Body of pancreas (tissue), 4 donors: Measurements from ENCODE around the gene HNRNPM. TPM values are rescaled to one million over a fixed set of nuclear protein-coding genes. Genes with fewer than 3 reads are reported as not detected.
A peak's percentile ranks its signal among the peaks of the same experiment; 100 is the strongest.

Experiments used
- ATAC-seq: fragments of 150-250 bp; one replicate; pipeline ENCODE4 v1.9.1; 2016
- DNase-seq, 4 donors: peaks; one replicate each; pipeline ENCODE4 v3.0.0-alpha.2; 2019
- H3K27ac ChIP-seq, 4 donors: fragments of 200-600 bp; sonication (generic); 1 replicate in 3 of 4; 2 replicates in 1 of 4; pipeline versions ENCODE4 v1.5.1 to v1.6.1; 2016 to 2019; ENCODE audit warnings: mild to moderate bottlenecking in 1 of 4, mixed read lengths in 1 of 4, moderate library complexity in 1 of 4
- H3K27me3 ChIP-seq, 2 donors: fragments of 200-600 bp; sonication (generic); one replicate each; pipeline ENCODE4 v1.6.0; 2016; ENCODE audit warnings: mild to moderate bottlenecking in 1 of 2
- H3K36me3 ChIP-seq, 2 donors: fragments of 200-600 bp; sonication (generic); replicated peaks in 1 of 2; 2 replicates each; pipeline ENCODE4 v1.5.1; 2016; ENCODE audit warnings: low read depth in 2 of 2; ENCODE audit not compliant: insufficient read depth in 1 of 2
- H3K4me1 ChIP-seq: fragments of 200-600 bp; sonication (generic); one replicate; pipeline ENCODE4 v1.6.0; 2016
- H3K4me3 ChIP-seq, 2 donors: fragments of 200-600 bp; sonication (generic); 1 replicate in 1 of 2; 2 replicates in 1 of 2; pipeline ENCODE4 v1.5.1; 2016 to 2019
- H3K9me3 ChIP-seq, 3 donors: fragments of 200-600 bp; sonication (generic); 1 replicate in 2 of 3; 2 replicates in 1 of 3; pipeline ENCODE4 v1.5.1; 2016
- POLR2A ChIP-seq, 3 donors: fragments of 450-650 bp; IDR thresholded peaks; one replicate each; pipeline ENCODE4 v1.6.1; 2016; ENCODE audit warnings: antibody characterized with exemption in 3 of 3, mild to moderate bottlenecking in 2 of 3
- WGBS, 2 donors: methylation state at CpG; one replicate each; pipeline ENCODE4 v1.1.5; 2017; 5-methylcytosine and 5-hydroxymethylcytosine counted together
- intact Hi-C: fragments of 100-400 bp; cut with DNase I; formaldehyde crosslinking; loops from one replicate; pipeline ENCODE4 v1.15.1; 2023
- total RNA-seq, 2 donors: library from RNA; depleted of rRNA; stranded (reverse); fragments of >200 nt; gene quantifications; one replicate each; pipeline ENCODE4 v1.1.0, GENCODE V29; 2016
- TF ChIP-seq, protein P1 (sequence below), 7 experiments: fragments of 450-650 bp in 4 of 7; fragments of 200-600 bp in 3 of 7; sonication (generic) in 3 of 7; IDR thresholded peaks; one replicate each; pipeline ENCODE4 v1.5.1; 2016 to 2019; ENCODE audit warnings: antibody characterized with exemption in 7 of 7

Gene HNRNPM
- total RNA-seq, 2 donors from 2014 or later, result 64.9 to 146 TPM

DNA sequence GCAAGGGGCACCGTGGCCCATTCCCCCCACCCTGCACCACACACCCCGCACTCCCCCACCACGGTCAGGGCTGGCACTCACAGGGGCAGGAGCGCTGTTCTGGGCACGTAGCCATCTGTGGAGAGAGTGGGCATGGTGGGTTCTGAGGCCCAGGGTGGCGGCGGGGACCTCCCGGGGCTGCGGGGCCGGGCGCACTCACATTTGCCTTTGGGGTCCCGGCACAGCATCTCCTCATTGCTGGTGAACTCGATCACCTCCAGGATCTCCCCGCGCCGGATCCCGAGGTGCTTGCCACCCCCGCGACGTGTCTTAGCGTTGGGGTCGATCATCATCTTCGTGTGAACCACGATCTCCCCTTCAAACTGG, 45.6 kb downstream of the HNRNPM start:
- ATAC-seq, result no peak

DNA sequence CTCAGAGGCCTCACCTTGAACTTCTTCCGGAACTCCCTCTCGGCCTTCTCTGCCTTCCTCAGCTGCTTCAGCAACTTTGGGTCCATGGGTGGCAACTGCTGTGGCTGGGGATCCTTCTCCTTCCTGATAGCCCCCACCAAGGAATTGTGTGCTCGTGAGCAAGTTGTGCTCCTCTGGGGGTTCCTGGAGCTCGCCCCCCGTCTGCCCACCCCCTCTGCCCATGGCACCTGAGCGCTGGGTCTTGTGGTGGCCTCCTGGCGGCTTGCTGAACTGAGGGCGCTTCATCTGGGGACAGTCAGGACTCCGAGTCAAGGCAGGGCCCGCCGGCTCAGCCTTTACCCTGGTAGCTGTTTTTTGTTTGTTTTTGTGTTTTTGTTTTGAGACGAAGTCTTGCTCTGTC, 46.1 kb downstream of the HNRNPM start:
- no peaks in the 10 kb centered on the region for H3K4me1 ChIP-seq
- H3K27ac ChIP-seq, result no peak overlapping the region
- no peak overlapping the region for H3K4me3 ChIP-seq
- 81 to 86% methylated on average over 8 to 9 of the region's 12 CpGs for WGBS, 2 donors
- H3K36me3 ChIP-seq, result peaks cover 18 to 26% of the 10 kb centered on the region in 2 donors
- ATAC-seq, result no peak
- H3K27me3 ChIP-seq, result no peaks in the 10 kb centered on the region
- TF ChIP-seq POLR2A (IDR thresholded peaks at IDR 0.05), result no peak
- TF ChIP-seq, protein P1, sequence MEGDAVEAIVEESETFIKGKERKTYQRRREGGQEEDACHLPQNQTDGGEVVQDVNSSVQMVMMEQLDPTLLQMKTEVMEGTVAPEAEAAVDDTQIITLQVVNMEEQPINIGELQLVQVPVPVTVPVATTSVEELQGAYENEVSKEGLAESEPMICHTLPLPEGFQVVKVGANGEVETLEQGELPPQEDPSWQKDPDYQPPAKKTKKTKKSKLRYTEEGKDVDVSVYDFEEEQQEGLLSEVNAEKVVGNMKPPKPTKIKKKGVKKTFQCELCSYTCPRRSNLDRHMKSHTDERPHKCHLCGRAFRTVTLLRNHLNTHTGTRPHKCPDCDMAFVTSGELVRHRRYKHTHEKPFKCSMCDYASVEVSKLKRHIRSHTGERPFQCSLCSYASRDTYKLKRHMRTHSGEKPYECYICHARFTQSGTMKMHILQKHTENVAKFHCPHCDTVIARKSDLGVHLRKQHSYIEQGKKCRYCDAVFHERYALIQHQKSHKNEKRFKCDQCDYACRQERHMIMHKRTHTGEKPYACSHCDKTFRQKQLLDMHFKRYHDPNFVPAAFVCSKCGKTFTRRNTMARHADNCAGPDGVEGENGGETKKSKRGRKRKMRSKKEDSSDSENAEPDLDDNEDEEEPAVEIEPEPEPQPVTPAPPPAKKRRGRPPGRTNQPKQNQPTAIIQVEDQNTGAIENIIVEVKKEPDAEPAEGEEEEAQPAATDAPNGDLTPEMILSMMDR (IDR thresholded peaks at IDR 0.05), result no peak
- intact Hi-C loops, result no loop called here
- no peak for DNase-seq
- no peaks in the 10 kb centered on the region for H3K9me3 ChIP-seq

More for the DNA sequence above, 45.6 kb downstream of the HNRNPM start:
- Histone ChIP-seq H3K27me3 (no peaks in the 10 kb centered on the region), H3K27ac (no peak overlapping the region), H3K4me1 (no peaks in the 10 kb centered on the region), H3K4me3 (no peak overlapping the region), H3K36me3 (peaks cover 23 to 31% of the 10 kb centered on the region in 2 donors), H3K9me3 (no peaks in the 10 kb centered on the region)
- intact Hi-C loops, result no loop called here
- DNase-seq, result no peak
- TF ChIP-seq, protein P1 (IDR thresholded peaks at IDR 0.05), result no peak
- no peak for TF ChIP-seq POLR2A (IDR thresholded peaks at IDR 0.05)
- 88 to 92% methylated on average over 8 to 22 of the region's 24 CpGs for WGBS, 2 donors

DNA sequence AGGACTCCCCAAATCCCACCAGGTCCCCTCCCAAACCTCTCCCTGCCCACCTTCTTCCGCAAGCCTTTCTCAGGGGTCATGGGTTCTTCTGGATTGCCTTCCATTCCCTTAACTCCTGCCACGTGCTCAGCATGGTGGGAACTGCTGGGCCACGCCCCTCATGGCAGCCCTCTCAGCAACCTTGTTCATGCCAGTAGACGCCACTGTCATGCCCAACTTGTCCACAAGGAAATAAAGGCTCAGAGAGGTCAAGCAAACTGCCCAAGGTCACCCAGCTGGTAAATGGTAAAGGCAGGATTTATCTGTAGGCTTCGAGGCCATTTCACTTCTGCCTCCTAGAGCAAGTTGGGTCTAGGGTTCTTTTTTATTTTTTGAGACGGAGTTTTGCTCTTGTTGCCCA, 46.8 kb downstream of the HNRNPM start:
- H3K9me3 ChIP-seq, result no peaks in the 10 kb centered on the region
- ATAC-seq (no peak), DNase-seq (no peak)
- no peak overlapping the region for H3K27ac ChIP-seq
- TF ChIP-seq, protein P1 (IDR thresholded peaks at IDR 0.05), result peak in 1 of 7 experiments; percentile 4
- TF ChIP-seq POLR2A (IDR thresholded peaks at IDR 0.05), result no peak
- peaks cover 11 to 21% of the 10 kb centered on the region in 2 donors for H3K36me3 ChIP-seq
- WGBS, 2 donors, result 82 to 87% methylated on average over 6 of the region's 6 CpGs
- H3K4me3 ChIP-seq, result no peak overlapping the region
- intact Hi-C loops, result no loop called here
- no peaks in the 10 kb centered on the region for H3K27me3 ChIP-seq
- no peaks in the 10 kb centered on the region for H3K4me1 ChIP-seq

DNA sequence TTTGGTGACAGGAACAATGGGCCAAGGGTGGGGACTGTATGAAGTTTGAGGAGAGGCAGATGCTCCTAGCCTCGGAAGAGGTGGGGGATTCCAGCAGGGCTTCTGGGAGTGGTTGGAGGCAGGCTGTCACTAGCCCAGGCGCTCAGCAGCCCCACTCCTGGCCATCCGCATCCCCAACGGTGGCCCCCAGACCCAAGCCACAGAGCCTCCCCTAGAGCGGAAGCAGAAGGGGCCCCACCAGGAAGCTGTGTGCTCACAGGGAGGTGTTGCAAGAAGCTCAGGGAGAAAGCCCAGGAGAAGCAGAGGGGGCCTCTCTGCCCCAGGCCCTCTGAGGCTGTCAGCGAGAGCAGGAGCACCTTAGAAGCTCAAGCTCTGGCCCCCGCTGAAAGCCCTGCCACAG, 49.4 kb downstream of the HNRNPM start:
- intact Hi-C loops, result no loop called here
- TF ChIP-seq POLR2A (IDR thresholded peaks at IDR 0.05), result no peak
- TF ChIP-seq, protein P1 (IDR thresholded peaks at IDR 0.05), result no peak
- Histone ChIP-seq H3K27me3 (no peaks in the 10 kb centered on the region), H3K4me1 (no peaks in the 10 kb centered on the region), H3K9me3 (no peaks in the 10 kb centered on the region), H3K27ac (no peak overlapping the region), H3K4me3 (no peak overlapping the region), H3K36me3 (no peaks in the 10 kb centered on the region)
- WGBS, 2 donors, result 74 to 85% methylated on average over 4 to 7 of the region's 7 CpGs
- ATAC-seq (no peak), DNase-seq (no peak)

DNA sequence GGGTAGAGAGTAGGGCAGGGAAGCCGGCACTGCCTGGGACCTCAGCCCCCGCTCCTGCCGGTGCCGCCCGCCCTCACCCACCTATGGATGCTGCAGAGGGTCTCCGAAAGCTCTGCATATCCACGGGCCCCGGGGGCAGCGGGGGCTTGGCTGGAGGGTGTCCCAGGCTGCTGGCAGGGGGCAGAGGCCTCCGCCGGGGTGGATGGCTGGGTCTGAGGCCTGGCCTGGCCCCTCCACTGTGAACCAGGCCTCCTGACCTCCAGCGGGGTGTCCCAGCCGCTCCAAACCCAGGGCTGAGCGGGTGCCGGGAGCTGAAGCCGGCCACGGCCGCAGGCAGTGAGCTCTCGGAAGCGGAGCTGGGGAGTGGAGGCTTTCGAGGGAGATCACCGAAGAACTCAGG, 53.5 kb downstream of the HNRNPM start:
- no peak for ATAC-seq
- H3K27ac ChIP-seq, result no peak overlapping the region
- 86 to 89% methylated on average over 8 to 9 of the region's 22 CpGs for WGBS, 2 donors
- no peak overlapping the region for H3K4me3 ChIP-seq
- intact Hi-C loops, result no loop called here
- DNase-seq, result no peak
- no peaks in the 10 kb centered on the region for H3K27me3 ChIP-seq
- H3K9me3 ChIP-seq, result no peaks in the 10 kb centered on the region
- no peaks in the 10 kb centered on the region for H3K4me1 ChIP-seq
- TF ChIP-seq POLR2A (IDR thresholded peaks at IDR 0.05), result no peak
- TF ChIP-seq, protein P1 (IDR thresholded peaks at IDR 0.05), result no peak
- H3K36me3 ChIP-seq, result no peaks in the 10 kb centered on the region
